Measurements from ENCODE around the gene CCDC6. TPM values are rescaled to one million over a fixed set of nuclear protein-coding genes. Genes with fewer than 3 reads are reported as not detected.

Gene CCDC6
- total RNA-seq, 3 donors from 2014 or later (not counting 1 experiment from before 2014, with no cell fraction given) = 19.7 to 23.4 (median 20.8) TPM

DNA sequence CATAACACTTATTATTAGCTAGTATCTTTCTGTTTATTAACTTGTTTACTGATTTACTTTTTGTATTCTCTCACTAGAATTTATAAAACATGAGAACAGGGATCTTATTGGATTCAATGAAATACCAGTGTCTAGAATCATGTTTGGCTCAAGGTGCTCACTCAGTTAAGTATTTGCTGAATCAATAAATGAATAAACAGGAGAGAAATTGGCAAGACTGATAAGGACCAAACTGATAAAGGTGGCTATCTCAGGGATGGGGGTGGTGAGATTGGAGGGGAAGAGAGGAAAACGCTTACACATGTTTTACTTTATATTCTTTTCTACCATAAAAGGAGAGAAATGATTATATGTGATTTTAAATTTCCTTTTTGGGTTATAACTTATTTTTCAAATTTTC is 43.3 kb upstream of the CCDC6 start:
- Mint-ChIP-seq H3K4me3 (no peak overlapping the region), H3K4me1 (no peaks in the 10 kb centered on the region), H3K27me3 (ENCODE audit: low read depth in 2 of 2) (peaks cover 11 to 19% of the 10 kb centered on the region in 2 donors), H3K27ac (no peak overlapping the region), H3K9me3 (no peaks in the 10 kb centered on the region), H3K36me3 (no peaks in the 10 kb centered on the region)
- no peaks in the 10 kb centered on the region for H3K4me1 ChIP-seq (ENCODE audit: control insufficient read depth, insufficient read depth, low read length)
- H3K9me3 ChIP-seq (ENCODE audit: control insufficient read depth, insufficient read depth, low read length) = no peaks in the 10 kb centered on the region
- no CpG with 5 or more reads among the region's 1 CpG for WGBS (ENCODE audit: insufficient coverage)
- no peaks in the 10 kb centered on the region for H3K27me3 ChIP-seq (ENCODE audit: control insufficient read depth, insufficient read depth, low read length)
- DNase-seq (no peak), ATAC-seq (no peak)
- TF ChIP-seq, protein P1, sequence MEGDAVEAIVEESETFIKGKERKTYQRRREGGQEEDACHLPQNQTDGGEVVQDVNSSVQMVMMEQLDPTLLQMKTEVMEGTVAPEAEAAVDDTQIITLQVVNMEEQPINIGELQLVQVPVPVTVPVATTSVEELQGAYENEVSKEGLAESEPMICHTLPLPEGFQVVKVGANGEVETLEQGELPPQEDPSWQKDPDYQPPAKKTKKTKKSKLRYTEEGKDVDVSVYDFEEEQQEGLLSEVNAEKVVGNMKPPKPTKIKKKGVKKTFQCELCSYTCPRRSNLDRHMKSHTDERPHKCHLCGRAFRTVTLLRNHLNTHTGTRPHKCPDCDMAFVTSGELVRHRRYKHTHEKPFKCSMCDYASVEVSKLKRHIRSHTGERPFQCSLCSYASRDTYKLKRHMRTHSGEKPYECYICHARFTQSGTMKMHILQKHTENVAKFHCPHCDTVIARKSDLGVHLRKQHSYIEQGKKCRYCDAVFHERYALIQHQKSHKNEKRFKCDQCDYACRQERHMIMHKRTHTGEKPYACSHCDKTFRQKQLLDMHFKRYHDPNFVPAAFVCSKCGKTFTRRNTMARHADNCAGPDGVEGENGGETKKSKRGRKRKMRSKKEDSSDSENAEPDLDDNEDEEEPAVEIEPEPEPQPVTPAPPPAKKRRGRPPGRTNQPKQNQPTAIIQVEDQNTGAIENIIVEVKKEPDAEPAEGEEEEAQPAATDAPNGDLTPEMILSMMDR (IDR thresholded peaks at IDR 0.05) = no peak
- intact Hi-C loops (cut with micrococcal nuclease) = no loop called here
- no peak overlapping the region for H3K4me3 ChIP-seq (ENCODE audit: low read length)
- H3K27ac ChIP-seq (ENCODE audit: low read length) = no peak overlapping the region
- no peaks in the 10 kb centered on the region for H3K36me3 ChIP-seq (ENCODE audit: control insufficient read depth, insufficient read depth, low read length)

DNA sequence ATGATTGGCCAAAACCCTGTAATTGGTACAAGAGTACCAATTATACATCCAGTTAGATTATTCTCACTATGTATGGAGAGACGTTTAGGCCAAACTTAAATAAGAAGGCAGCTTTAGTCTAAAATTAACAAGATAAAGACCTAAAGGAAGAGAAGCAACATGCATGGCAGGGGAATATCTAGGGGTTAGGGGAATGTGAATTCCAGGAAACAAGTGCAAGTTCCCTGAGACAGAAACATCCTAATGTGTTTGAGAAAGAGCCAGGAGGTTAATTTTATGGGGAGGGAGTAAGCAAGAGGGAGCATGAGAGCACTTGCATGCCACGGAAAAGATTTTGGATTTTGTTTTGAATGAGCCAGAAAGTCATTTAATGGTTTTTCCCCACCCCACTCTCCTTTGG is 39.6 kb upstream of the CCDC6 start:
- ATAC-seq = no peak
- WGBS (ENCODE audit: insufficient coverage) = 100% methylated on average over 1 of the region's 2 CpGs

GRCh38 chr10:59945590-59945989 is 39.2 kb upstream of the CCDC6 start:
- H3K27ac Mint-ChIP-seq = no peak overlapping the region
- H3K4me1 Mint-ChIP-seq = no peaks in the 10 kb centered on the region
- H3K27me3 ChIP-seq (ENCODE audit: control insufficient read depth, insufficient read depth, low read length) = no peaks in the 10 kb centered on the region
- TF ChIP-seq, protein P1 (IDR thresholded peaks at IDR 0.05) = no peak
- no peak overlapping the region for H3K4me3 Mint-ChIP-seq
- intact Hi-C loops (cut with micrococcal nuclease) = no loop called here
- no peaks in the 10 kb centered on the region for H3K36me3 Mint-ChIP-seq
- no peak overlapping the region for H3K4me3 ChIP-seq (ENCODE audit: low read length)
- H3K9me3 Mint-ChIP-seq = no peaks in the 10 kb centered on the region
- no peak for DNase-seq
- WGBS (ENCODE audit: insufficient coverage) = 90% methylated on average over 5 of the region's 5 CpGs
- H3K9me3 ChIP-seq (ENCODE audit: control insufficient read depth, insufficient read depth, low read length) = no peaks in the 10 kb centered on the region
- no peak for ATAC-seq
- no peaks in the 10 kb centered on the region for H3K36me3 ChIP-seq (ENCODE audit: control insufficient read depth, insufficient read depth, low read length)
- H3K27ac ChIP-seq (ENCODE audit: low read length) = no peak overlapping the region
- H3K27me3 Mint-ChIP-seq (ENCODE audit: low read depth in 2 of 2) = peaks cover 11 to 21% of the 10 kb centered on the region in 2 donors
- no peaks in the 10 kb centered on the region for H3K4me1 ChIP-seq (ENCODE audit: control insufficient read depth, insufficient read depth, low read length)

More for the DNA sequence above, 39.6 kb upstream of the CCDC6 start:
- Histone ChIP-seq H3K4me1 (ENCODE audit: control insufficient read depth, insufficient read depth, low read length) (no peaks in the 10 kb centered on the region), H3K27ac (ENCODE audit: low read length) (no peak overlapping the region), H3K4me3 (ENCODE audit: low read length) (no peak overlapping the region), H3K27me3 (ENCODE audit: control insufficient read depth, insufficient read depth, low read length) (no peaks in the 10 kb centered on the region), H3K36me3 (ENCODE audit: control insufficient read depth, insufficient read depth, low read length) (no peaks in the 10 kb centered on the region), H3K9me3 (ENCODE audit: control insufficient read depth, insufficient read depth, low read length) (no peaks in the 10 kb centered on the region)
- DNase-seq = no peak
- H3K4me1 Mint-ChIP-seq = no peaks in the 10 kb centered on the region
- H3K4me3 Mint-ChIP-seq = no peak overlapping the region
- TF ChIP-seq, protein P1 (IDR thresholded peaks at IDR 0.05) = no peak
- H3K9me3 Mint-ChIP-seq = no peaks in the 10 kb centered on the region
- no peaks in the 10 kb centered on the region for H3K36me3 Mint-ChIP-seq
- no peak overlapping the region for H3K27ac Mint-ChIP-seq
- intact Hi-C loops (cut with micrococcal nuclease) = no loop called here
- H3K27me3 Mint-ChIP-seq (ENCODE audit: low read depth in 2 of 2) = peaks cover 11 to 19% of the 10 kb centered on the region in 2 donors

DNA sequence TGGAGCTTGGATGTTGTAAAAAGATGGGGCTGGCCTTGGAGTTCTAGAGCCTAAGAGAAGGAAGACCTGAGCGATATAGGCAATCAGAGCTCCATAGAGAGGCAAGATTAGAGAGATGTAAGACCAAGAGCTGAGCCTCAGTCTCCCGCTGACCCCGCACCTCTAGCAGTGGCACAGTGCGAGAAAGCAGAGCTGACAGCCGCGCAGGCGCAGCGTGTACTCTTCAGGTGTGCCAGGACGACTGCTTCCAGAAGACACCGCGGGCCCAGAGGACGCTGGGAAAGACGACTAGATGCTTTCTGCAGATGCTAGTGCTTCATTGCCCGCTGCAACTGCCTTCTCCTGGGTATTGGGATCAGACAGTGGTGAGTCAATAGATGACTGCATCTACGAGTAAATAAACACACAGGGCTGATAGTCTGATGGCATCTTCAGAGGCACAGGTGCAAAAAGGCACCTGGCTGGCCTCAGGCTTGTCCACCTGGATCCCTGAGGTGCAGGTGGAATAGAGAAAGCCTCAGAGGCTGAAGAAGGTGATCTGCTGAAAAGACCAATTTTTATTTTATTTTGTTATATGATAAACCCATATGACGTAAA is 38.1 kb upstream of the CCDC6 start:
- TF ChIP-seq, protein P1 (IDR thresholded peaks at IDR 0.05) = no peak

More for the DNA sequence above, 38.1 kb upstream of the CCDC6 start:
- DNase-seq (no peak), ATAC-seq (no peak)
- Histone ChIP-seq H3K27ac (ENCODE audit: low read length) (no peak overlapping the region), H3K27me3 (ENCODE audit: control insufficient read depth, insufficient read depth, low read length) (no peaks in the 10 kb centered on the region), H3K36me3 (ENCODE audit: control insufficient read depth, insufficient read depth, low read length) (no peaks in the 10 kb centered on the region), H3K4me3 (ENCODE audit: low read length) (no peak overlapping the region), H3K9me3 (ENCODE audit: control insufficient read depth, insufficient read depth, low read length) (no peaks in the 10 kb centered on the region), H3K4me1 (ENCODE audit: control insufficient read depth, insufficient read depth, low read length) (no peaks in the 10 kb centered on the region)
- H3K4me1 Mint-ChIP-seq = no peaks in the 10 kb centered on the region
- WGBS (ENCODE audit: insufficient coverage) = 84% methylated on average over 15 of the region's 16 CpGs
- intact Hi-C loops (cut with micrococcal nuclease) = no loop called here
- H3K27me3 Mint-ChIP-seq (ENCODE audit: low read depth in 2 of 2) = peaks cover 11 to 21% of the 10 kb centered on the region in 2 donors
- H3K4me3 Mint-ChIP-seq = no peak overlapping the region
- no peaks in the 10 kb centered on the region for H3K9me3 Mint-ChIP-seq
- H3K27ac Mint-ChIP-seq = no peak overlapping the region
- no peaks in the 10 kb centered on the region for H3K36me3 Mint-ChIP-seq

Data from natural killer cell (primary cell).